GM18505 (cell line): Measurements from ENCODE around the gene SLC22A23.
"Not testable (repeated sequence)": the region's sequence is repeated elsewhere in the genome, so short reads cannot be mapped to it uniquely, and the experiment has no call there.

Experiments
- ATAC-seq: cut with Tn5 transposase; IDR thresholded peaks from one replicate; pipeline ENCODE4 v1.9.1; 2021; ENCODE audit not compliant: unreplicated experiment
- POLR2A ChIP-seq: IDR thresholded peaks from 4 replicates; pipeline ENCODE4 v1.6.1; 2011; ENCODE audit warnings: borderline replicate concordance; ENCODE audit not compliant: insufficient read depth, insufficient read length; ENCODE audit errors: extremely low read depth

SLC22A23 gene

GRCh38 chr6:3380344-3381232, 76.3 kb downstream of the SLC22A23 start:
- TF ChIP-seq POLR2A: no peak
- ATAC-seq: no peak

GRCh38 chr6:3379482-3380060, 77.3 kb downstream of the SLC22A23 start:
- TF ChIP-seq POLR2A: no peak
- ATAC-seq: no peak

- not testable (repeated sequence) for ATAC-seq
These were observed 78.0 kb downstream of the SLC22A23 start for GRCh38 chr6:3378808-3379207.

GRCh38 chr6:3378398-3378782, 78.5 kb downstream of the SLC22A23 start:
- ATAC-seq: not testable (repeated sequence)

- TF ChIP-seq POLR2A: no peak
- no peak for ATAC-seq
These were observed 79.1 kb downstream of the SLC22A23 start for GRCh38 chr6:3377536-3378397.

- TF ChIP-seq POLR2A: no peak
- no peak for ATAC-seq
These were observed 79.8 kb downstream of the SLC22A23 start for GRCh38 chr6:3376893-3377535.

- ATAC-seq: no peak
- TF ChIP-seq POLR2A: no peak
These were observed 80.8 kb downstream of the SLC22A23 start for GRCh38 chr6:3376064-3376463.

- ATAC-seq: no peak
- no peak for TF ChIP-seq POLR2A
These were observed 83.2 kb downstream of the SLC22A23 start for GRCh38 chr6:3373597-3374203.

- TF ChIP-seq POLR2A: no peak
These were observed 83.8 kb downstream of the SLC22A23 start for GRCh38 chr6:3372912-3373554.

GRCh38 chr6:3372184-3372846, 84.5 kb downstream of the SLC22A23 start:
- ATAC-seq: no peak
- TF ChIP-seq POLR2A: no peak

More at GRCh38 chr6:3372912-3373554, 83.8 kb downstream of the SLC22A23 start:
- no peak for ATAC-seq

- no peak for TF ChIP-seq POLR2A
- no peak for ATAC-seq
These were observed 85.5 kb downstream of the SLC22A23 start for GRCh38 chr6:3371222-3371949.

GRCh38 chr6:3370361-3371221, 86.3 kb downstream of the SLC22A23 start:
- ATAC-seq: no peak
- no peak for TF ChIP-seq POLR2A
